ENCODE data around the gene BTBD10. TPM values are rescaled to one million over a fixed set of nuclear protein-coding genes. Genes with fewer than 3 reads are reported as not detected.

Gene BTBD10
- total and polyA plus RNA-seq, 2 experiments from 2014 or later = 20.2 to 30.1 TPM

DNA sequence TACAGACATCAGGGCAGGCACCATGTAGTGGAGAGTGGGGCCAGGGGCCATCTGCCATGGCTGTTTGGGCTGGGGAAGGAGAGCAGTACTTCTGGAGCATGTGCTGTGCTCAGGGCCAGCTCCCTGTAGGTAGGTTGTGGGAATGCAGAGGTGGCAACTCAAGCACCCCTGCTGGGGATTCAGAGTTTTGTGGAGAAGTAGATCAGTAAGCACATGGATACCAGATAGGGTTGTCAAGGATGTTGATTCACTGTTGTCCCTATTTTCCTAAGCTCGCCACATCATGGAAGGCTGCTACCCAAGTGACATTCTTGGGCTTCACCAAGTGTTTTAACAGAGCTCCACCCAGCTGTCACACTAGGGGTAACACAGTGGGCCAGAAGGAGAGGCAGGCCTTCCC is 118.2 kb downstream of the BTBD10 start:
- H3K27ac Mint-ChIP-seq = no peak overlapping the region
- H3K36me3 Mint-ChIP-seq (ENCODE audit: low read depth) = no peaks in the 10 kb centered on the region
- Histone ChIP-seq H4K20me1 (replicated peaks; ENCODE audit: insufficient read depth) (no peaks in the 10 kb centered on the region), H3K4me3 (no peak overlapping the region), H3K79me2 (replicated peaks; ENCODE audit: insufficient read depth) (no peaks in the 10 kb centered on the region), H3K9me2 (ENCODE audit: insufficient read depth) (no peaks in the 10 kb centered on the region), H2AFZ (no peak overlapping the region), H3K27me3 (ENCODE audit: insufficient read depth) (no peaks in the 10 kb centered on the region), H3F3A (replicated peaks; ENCODE audit: low read depth) (no peaks in the 10 kb centered on the region), H3K4me2 (no peak overlapping the region), H3K27ac (ENCODE audit: low read depth) (no peak overlapping the region), H3K4me1 (ENCODE audit: insufficient read depth) (no peaks in the 10 kb centered on the region), H3K36me3 (ENCODE audit: insufficient read depth) (no peaks in the 10 kb centered on the region)
- H3K9me3 Mint-ChIP-seq = peaks cover 11% of the 10 kb centered on the region; the same call in 2 of the 3 replicates
- peak; percentile 30; the same call in 2 of the 3 replicates for ATAC-seq
- H3K27me3 Mint-ChIP-seq (ENCODE audit: insufficient read depth, low read depth, poor library complexity) = peaks cover 4% of the 10 kb centered on the region
- peak; percentile 38 for DNase-seq (ENCODE audit: low spot score)
- TF ChIP-seq NANOG (IDR thresholded peaks at IDR 0.05; ENCODE audit: borderline replicate concordance) (no peak), EZH2phosphoT487 (IDR thresholded peaks at IDR 0.05; ENCODE audit: unreplicated experiment) (no peak), ZNF331 (CRISPR knock-in tag; IDR thresholded peaks at IDR 0.05; ENCODE audit: low read depth) (no peak), ZNF114 (CRISPR knock-in tag; IDR thresholded peaks at IDR 0.05) (no peak), POLR2AphosphoS5 (IDR thresholded peaks at IDR 0.05; ENCODE audit: low read depth) (no peak), STAT1 (IDR thresholded peaks at IDR 0.05; ENCODE audit: unreplicated experiment) (no peak), EZH2 (IDR thresholded peaks at IDR 0.05; ENCODE audit: low read depth, unreplicated experiment) (no peak), JUNB (IDR thresholded peaks at IDR 0.05; ENCODE audit: unreplicated experiment) (no peak), CREB1 (CRISPR knock-in tag; IDR thresholded peaks at IDR 0.05; ENCODE audit: low read depth) (no peak)
- TF ChIP-seq, protein P1, sequence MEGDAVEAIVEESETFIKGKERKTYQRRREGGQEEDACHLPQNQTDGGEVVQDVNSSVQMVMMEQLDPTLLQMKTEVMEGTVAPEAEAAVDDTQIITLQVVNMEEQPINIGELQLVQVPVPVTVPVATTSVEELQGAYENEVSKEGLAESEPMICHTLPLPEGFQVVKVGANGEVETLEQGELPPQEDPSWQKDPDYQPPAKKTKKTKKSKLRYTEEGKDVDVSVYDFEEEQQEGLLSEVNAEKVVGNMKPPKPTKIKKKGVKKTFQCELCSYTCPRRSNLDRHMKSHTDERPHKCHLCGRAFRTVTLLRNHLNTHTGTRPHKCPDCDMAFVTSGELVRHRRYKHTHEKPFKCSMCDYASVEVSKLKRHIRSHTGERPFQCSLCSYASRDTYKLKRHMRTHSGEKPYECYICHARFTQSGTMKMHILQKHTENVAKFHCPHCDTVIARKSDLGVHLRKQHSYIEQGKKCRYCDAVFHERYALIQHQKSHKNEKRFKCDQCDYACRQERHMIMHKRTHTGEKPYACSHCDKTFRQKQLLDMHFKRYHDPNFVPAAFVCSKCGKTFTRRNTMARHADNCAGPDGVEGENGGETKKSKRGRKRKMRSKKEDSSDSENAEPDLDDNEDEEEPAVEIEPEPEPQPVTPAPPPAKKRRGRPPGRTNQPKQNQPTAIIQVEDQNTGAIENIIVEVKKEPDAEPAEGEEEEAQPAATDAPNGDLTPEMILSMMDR (conservative IDR thresholded peaks at IDR 0.05; ENCODE audit: low read depth in 2 of 2) = no peak
- TF ChIP-seq, protein P2, sequence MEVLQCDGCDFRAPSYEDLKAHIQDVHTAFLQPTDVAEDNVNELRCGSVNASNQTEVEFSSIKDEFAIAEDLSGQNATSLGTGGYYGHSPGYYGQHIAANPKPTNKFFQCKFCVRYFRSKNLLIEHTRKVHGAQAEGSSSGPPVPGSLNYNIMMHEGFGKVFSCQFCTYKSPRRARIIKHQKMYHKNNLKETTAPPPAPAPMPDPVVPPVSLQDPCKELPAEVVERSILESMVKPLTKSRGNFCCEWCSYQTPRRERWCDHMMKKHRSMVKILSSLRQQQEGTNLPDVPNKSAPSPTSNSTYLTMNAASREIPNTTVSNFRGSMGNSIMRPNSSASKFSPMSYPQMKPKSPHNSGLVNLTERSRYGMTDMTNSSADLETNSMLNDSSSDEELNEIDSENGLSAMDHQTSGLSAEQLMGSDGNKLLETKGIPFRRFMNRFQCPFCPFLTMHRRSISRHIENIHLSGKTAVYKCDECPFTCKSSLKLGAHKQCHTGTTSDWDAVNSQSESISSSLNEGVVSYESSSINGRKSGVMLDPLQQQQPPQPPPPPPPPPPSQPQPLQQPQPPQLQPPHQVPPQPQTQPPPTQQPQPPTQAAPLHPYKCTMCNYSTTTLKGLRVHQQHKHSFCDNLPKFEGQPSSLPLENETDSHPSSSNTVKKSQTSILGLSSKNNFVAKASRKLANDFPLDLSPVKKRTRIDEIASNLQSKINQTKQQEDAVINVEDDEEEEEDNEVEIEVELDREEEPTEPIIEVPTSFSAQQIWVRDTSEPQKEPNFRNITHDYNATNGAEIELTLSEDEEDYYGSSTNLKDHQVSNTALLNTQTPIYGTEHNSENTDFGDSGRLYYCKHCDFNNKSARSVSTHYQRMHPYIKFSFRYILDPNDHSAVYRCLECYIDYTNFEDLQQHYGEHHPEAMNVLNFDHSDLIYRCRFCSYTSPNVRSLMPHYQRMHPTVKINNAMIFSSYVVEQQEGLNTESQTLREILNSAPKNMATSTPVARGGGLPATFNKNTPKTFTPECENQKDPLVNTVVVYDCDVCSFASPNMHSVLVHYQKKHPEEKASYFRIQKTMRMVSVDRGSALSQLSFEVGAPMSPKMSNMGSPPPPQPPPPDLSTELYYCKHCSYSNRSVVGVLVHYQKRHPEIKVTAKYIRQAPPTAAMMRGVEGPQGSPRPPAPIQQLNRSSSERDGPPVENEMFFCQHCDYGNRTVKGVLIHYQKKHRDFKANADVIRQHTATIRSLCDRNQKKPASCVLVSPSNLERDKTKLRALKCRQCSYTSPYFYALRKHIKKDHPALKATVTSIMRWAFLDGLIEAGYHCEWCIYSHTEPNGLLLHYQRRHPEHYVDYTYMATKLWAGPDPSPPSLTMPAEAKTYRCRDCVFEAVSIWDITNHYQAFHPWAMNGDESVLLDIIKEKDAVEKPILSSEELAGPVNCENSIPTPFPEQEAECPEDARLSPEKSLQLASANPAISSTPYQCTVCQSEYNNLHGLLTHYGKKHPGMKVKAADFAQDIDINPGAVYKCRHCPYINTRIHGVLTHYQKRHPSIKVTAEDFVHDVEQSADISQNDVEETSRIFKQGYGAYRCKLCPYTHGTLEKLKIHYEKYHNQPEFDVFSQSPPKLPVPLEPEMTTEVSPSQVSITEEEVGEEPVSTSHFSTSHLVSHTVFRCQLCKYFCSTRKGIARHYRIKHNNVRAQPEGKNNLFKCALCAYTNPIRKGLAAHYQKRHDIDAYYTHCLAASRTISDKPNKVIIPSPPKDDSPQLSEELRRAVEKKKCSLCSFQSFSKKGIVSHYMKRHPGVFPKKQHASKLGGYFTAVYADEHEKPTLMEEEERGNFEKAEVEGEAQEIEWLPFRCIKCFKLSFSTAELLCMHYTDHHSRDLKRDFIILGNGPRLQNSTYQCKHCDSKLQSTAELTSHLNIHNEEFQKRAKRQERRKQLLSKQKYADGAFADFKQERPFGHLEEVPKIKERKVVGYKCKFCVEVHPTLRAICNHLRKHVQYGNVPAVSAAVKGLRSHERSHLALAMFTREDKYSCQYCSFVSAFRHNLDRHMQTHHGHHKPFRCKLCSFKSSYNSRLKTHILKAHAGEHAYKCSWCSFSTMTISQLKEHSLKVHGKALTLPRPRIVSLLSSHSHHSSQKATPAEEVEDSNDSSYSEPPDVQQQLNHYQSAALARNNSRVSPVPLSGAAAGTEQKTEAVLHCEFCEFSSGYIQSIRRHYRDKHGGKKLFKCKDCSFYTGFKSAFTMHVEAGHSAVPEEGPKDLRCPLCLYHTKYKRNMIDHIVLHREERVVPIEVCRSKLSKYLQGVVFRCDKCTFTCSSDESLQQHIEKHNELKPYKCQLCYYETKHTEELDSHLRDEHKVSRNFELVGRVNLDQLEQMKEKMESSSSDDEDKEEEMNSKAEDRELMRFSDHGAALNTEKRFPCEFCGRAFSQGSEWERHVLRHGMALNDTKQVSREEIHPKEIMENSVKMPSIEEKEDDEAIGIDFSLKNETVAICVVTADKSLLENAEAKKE (CRISPR knock-in tag; IDR thresholded peaks at IDR 0.05) = no peak
- TF ChIP-seq, protein P3, sequence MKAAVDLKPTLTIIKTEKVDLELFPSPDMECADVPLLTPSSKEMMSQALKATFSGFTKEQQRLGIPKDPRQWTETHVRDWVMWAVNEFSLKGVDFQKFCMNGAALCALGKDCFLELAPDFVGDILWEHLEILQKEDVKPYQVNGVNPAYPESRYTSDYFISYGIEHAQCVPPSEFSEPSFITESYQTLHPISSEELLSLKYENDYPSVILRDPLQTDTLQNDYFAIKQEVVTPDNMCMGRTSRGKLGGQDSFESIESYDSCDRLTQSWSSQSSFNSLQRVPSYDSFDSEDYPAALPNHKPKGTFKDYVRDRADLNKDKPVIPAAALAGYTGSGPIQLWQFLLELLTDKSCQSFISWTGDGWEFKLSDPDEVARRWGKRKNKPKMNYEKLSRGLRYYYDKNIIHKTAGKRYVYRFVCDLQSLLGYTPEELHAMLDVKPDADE (IDR thresholded peaks at IDR 0.05) = no peak
- TF ChIP-seq, protein P4, sequence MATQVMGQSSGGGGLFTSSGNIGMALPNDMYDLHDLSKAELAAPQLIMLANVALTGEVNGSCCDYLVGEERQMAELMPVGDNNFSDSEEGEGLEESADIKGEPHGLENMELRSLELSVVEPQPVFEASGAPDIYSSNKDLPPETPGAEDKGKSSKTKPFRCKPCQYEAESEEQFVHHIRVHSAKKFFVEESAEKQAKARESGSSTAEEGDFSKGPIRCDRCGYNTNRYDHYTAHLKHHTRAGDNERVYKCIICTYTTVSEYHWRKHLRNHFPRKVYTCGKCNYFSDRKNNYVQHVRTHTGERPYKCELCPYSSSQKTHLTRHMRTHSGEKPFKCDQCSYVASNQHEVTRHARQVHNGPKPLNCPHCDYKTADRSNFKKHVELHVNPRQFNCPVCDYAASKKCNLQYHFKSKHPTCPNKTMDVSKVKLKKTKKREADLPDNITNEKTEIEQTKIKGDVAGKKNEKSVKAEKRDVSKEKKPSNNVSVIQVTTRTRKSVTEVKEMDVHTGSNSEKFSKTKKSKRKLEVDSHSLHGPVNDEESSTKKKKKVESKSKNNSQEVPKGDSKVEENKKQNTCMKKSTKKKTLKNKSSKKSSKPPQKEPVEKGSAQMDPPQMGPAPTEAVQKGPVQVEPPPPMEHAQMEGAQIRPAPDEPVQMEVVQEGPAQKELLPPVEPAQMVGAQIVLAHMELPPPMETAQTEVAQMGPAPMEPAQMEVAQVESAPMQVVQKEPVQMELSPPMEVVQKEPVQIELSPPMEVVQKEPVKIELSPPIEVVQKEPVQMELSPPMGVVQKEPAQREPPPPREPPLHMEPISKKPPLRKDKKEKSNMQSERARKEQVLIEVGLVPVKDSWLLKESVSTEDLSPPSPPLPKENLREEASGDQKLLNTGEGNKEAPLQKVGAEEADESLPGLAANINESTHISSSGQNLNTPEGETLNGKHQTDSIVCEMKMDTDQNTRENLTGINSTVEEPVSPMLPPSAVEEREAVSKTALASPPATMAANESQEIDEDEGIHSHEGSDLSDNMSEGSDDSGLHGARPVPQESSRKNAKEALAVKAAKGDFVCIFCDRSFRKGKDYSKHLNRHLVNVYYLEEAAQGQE (IDR thresholded peaks at IDR 0.05; ENCODE audit: unreplicated experiment) = no peak
- H3K4me1 Mint-ChIP-seq = peaks cover 14% of the 10 kb centered on the region; the same call in 2 of the 3 replicates
- H3K4me3 Mint-ChIP-seq = no peak overlapping the region
